CD4-positive, alpha-beta T cell (primary cell): ENCODE data around the gene FAM171A2. TPM values are rescaled to one million over a fixed set of nuclear protein-coding genes. Genes with fewer than 3 reads are reported as not detected.

ENCODE experiments used
- ATAC-seq: fragments of 200-7000 bp; cut with Tn5 transposase; one replicate; pipeline ENCODE4 v1.10.0; 2022; ENCODE audit warnings: mild to moderate bottlenecking; ENCODE audit not compliant: poor library complexity
- CTCF ChIA-PET: fragments of 350-600 bp; sonication (Branson Sonifier 250); formaldehyde crosslinking; loops from one replicate; lab custom pipeline; 2021; ENCODE audit warnings: antibody characterized with exemption, inconsistent platforms; lab: Charles Lee
- POLR2A ChIA-PET: fragments of 350-600 bp; sonication (Branson Sonifier 250); formaldehyde crosslinking; loops from one replicate; lab custom pipeline; 2021; ENCODE audit warnings: antibody characterized with exemption, inconsistent platforms; lab: Charles Lee
- DNase-seq, 14 experiments: peaks; one replicate each; pipeline ENCODE4 v3.0.0-alpha.2; 2013 to 2020; ENCODE audit warnings: mixed read lengths in 2 of 14
- H3K27ac ChIP-seq, 2 donors: one replicate each; pipeline versions ENCODE4 v1.5.1 to v1.7.0; 2013; ENCODE audit warnings: low read length in 2 of 2, low read depth in 1 of 2, mild to moderate bottlenecking in 1 of 2
- H3K27me3 ChIP-seq, 2 experiments: 1 replicate in 1 of 2; 2 replicates in 1 of 2; pipeline versions ENCODE4 v1.6.1 to v1.7.0; 2013; ENCODE audit warnings: low read length in 2 of 2, control low read depth in 1 of 2, mild to moderate bottlenecking in 1 of 2, moderate library complexity in 1 of 2; ENCODE audit not compliant: insufficient read depth in 2 of 2, control insufficient read depth in 1 of 2
- H3K36me3 ChIP-seq: one replicate; pipeline ENCODE4 v1.6.1; 2013; ENCODE audit warnings: low read length, control low read depth; ENCODE audit not compliant: insufficient read depth
- H3K4me1 ChIP-seq: one replicate; pipeline ENCODE4 v1.6.1; 2013; ENCODE audit warnings: low read length, control low read depth; ENCODE audit not compliant: insufficient read depth
- H3K4me3 ChIP-seq: one replicate; pipeline ENCODE4 v1.5.1; 2013; ENCODE audit warnings: mild to moderate bottlenecking, low read length, moderate library complexity
- H3K9me3 ChIP-seq, 2 experiments: 1 replicate in 1 of 2; 2 replicates in 1 of 2; pipeline versions ENCODE4 v1.6.1 to v1.7.0; 2013; ENCODE audit warnings: low read length in 2 of 2, mild to moderate bottlenecking in 2 of 2, control low read depth in 1 of 2, moderate library complexity in 1 of 2; ENCODE audit not compliant: control insufficient read depth in 1 of 2, insufficient read depth in 1 of 2
- H3K27ac Mint-ChIP-seq: one replicate; pipeline ENCODE4 v1.8.0; 2020; ENCODE audit warnings: mixed read lengths
- H3K27me3 Mint-ChIP-seq: one replicate; pipeline ENCODE4 v1.8.0; 2021; ENCODE audit warnings: mixed read lengths
- H3K36me3 Mint-ChIP-seq: one replicate; pipeline ENCODE4 v1.8.0; 2021; ENCODE audit warnings: low read depth, mixed read lengths
- H3K4me1 Mint-ChIP-seq: one replicate; pipeline ENCODE4 v1.8.0; 2021; ENCODE audit warnings: low read depth, mixed read lengths
- H3K4me3 Mint-ChIP-seq: one replicate; pipeline ENCODE4 v1.8.0; 2020; ENCODE audit warnings: mild to moderate bottlenecking, mixed read lengths
- H3K9me3 Mint-ChIP-seq: one replicate; pipeline ENCODE4 v1.8.0; 2020; ENCODE audit warnings: mixed read lengths
- CTCF ChIP-seq: fragments of 200-600 bp; IDR thresholded peaks from one replicate; pipeline ENCODE4 v1.8.0; 2022; ENCODE audit warnings: antibody characterized with exemption, mild to moderate bottlenecking
- intact Hi-C, 2 experiments: fragments of 100-400 bp; cut with DNase I in 1 of 2; cut with micrococcal nuclease in 1 of 2; formaldehyde crosslinking; loops; one replicate each; pipeline versions ENCODE4 v1.15.1 to v1.9.0; 2023 to 2025; cut with DNase I, micrococcal nuclease
- total RNA-seq, 174 experiments: library from RNA in 2 of 174; stranded (reverse) in 2 of 174; gene quantifications; one replicate each; pipeline ENCODE4 v1.2.3 and lab custom pipeline; 2021 to 2026

Gene FAM171A2
- total RNA-seq, 2 experiments from 2014 or later, result 0.08 to 0.19 TPM

DNA sequence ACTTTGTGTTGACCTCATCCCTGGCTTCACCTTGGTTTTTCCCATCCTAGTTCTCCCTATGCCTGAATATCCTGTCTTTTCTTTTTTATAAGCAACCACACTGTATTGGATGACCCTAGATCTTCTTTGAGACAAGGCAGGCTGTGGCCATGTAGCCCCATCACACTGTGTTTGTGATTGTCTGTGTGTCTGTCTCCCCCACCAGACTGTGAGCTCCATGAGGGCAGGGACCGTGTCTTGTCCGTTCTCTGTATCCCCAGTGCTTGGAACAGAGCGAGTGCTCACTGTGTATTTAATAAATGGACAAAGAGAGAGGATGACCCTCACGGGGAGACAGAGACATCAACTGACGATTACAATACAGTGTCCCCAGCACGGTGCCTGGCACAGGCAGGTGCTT lies 46.1 kb downstream of the FAM171A2 start:
- no peak overlapping the region for H3K27ac ChIP-seq
- POLR2A ChIA-PET, result interaction anchor here (1.8 to 3.8 kb wide), 4 partner anchors 9 to 108 kb away, joined by 4 to 29 read pairs (median 12); partner anchors contain the start of gene UBTF
- ATAC-seq, result no peak
- H3K36me3 Mint-ChIP-seq, result peaks cover 28% of the 10 kb centered on the region
- CTCF ChIA-PET, result no interaction called here
- no peak overlapping the region for H3K4me3 ChIP-seq
- peaks cover 21% of the 10 kb centered on the region for H3K4me1 ChIP-seq
- peaks cover 46% of the 10 kb centered on the region for H3K27me3 Mint-ChIP-seq
- peaks cover 31% of the 10 kb centered on the region for H3K36me3 ChIP-seq
- H3K9me3 ChIP-seq, result peaks cover 0 to 8% of the 10 kb centered on the region in 2 experiments
- TF ChIP-seq CTCF, result no peak
- no peak for DNase-seq
- no peaks in the 10 kb centered on the region for H3K9me3 Mint-ChIP-seq
- no peak overlapping the region for H3K27ac Mint-ChIP-seq
- peaks cover 27 to 28% of the 10 kb centered on the region in 2 experiments for H3K27me3 ChIP-seq
- H3K4me3 Mint-ChIP-seq, result peak overlapping the region; percentile 51
- H3K4me1 Mint-ChIP-seq, result peaks cover 21% of the 10 kb centered on the region
- intact Hi-C loops, result no loop called here

- peak overlapping the region; percentile 12 for H3K4me3 ChIP-seq
- TF ChIP-seq CTCF, result no peak
Measured at GRCh38 chr17:44315760-44316731, 47.6 kb downstream of the FAM171A2 start.

DNA sequence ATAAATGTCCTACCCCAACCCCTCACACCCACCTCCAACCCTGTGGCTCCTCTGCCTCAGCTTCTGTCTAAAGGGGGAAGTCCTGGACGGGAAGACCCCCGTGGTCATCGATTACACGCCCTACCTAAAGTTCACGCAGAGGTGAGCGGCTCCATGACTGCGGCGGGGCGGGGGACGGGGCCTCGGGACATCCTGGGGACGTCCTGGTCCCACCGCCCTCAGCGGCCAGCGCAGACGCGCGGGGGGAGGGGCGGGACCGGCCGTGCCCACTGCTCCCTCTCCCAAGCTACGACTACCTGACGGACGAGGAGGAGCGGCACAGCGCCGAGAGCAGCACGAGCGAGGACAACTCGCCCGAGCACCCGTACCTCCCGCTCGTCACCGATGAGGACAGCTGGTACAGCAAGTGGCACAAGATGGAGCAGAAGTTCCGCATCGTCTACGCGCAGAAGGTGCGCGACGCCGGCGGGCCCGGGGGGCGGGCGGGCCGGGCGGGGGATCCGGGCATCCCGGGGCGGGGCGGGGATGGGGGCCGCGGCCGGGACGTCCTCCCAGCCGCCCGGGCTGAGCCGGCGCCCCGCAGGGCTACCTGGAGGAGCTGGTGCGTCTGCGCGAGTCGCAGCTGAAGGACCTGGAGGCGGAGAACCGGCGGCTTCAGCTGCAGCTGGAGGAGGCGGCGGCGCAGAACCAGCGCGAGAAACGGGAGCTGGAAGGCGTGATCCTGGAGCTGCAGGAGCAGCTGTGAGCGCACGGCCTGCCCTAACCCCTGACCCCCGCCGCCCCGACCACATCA lies 48.6 kb downstream of the FAM171A2 start:
- Histone ChIP-seq H3K4me3 (peak overlapping the region; percentile 43), H3K4me1 (peaks cover 20% of the 10 kb centered on the region), H3K27me3 (peaks cover 28 to 30% of the 10 kb centered on the region in 2 experiments), H3K9me3 (peaks cover 0 to 8% of the 10 kb centered on the region in 2 experiments), H3K27ac (no peak overlapping the region), H3K36me3 (peaks cover 8% of the 10 kb centered on the region)
- no peak overlapping the region for H3K27ac Mint-ChIP-seq
- ChIA-PET POLR2A (interaction anchor here (0.9 to 3.8 kb wide), 4 partner anchors 12 to 129 kb away, joined by 3 to 29 read pairs (median 7); partner anchors contain the start of genes TMUB2 and UBTF), CTCF (interaction anchor here (0.9 kb wide), 1 partner anchor 105 kb away, joined by 4 read pairs; no protein-coding TSS in a partner anchor)
- H3K4me3 Mint-ChIP-seq, result no peak overlapping the region
- intact Hi-C loops, result no loop called here
- peaks cover 55% of the 10 kb centered on the region for H3K27me3 Mint-ChIP-seq
- peaks cover 12% of the 10 kb centered on the region for H3K36me3 Mint-ChIP-seq
- H3K4me1 Mint-ChIP-seq, result peaks cover 21% of the 10 kb centered on the region
- no peaks in the 10 kb centered on the region for H3K9me3 Mint-ChIP-seq
- no peak for TF ChIP-seq CTCF
- peak; percentile 70 for ATAC-seq
- peak in 5 of 14 experiments; percentile 28 to 62 (median 38) for DNase-seq

More at GRCh38 chr17:44315760-44316731, 47.6 kb downstream of the FAM171A2 start:
- no peak overlapping the region for H3K27ac Mint-ChIP-seq
- H3K27me3 ChIP-seq, result peaks cover 27 to 28% of the 10 kb centered on the region in 2 experiments
- peaks cover 14% of the 10 kb centered on the region for H3K36me3 Mint-ChIP-seq
- peaks cover 17% of the 10 kb centered on the region for H3K36me3 ChIP-seq
- peaks cover 51% of the 10 kb centered on the region for H3K27me3 Mint-ChIP-seq
- H3K4me1 Mint-ChIP-seq, result peaks cover 21% of the 10 kb centered on the region
- peak in 1 of 14 experiments; percentile 27 for DNase-seq
- ChIA-PET CTCF (interaction anchor here (1.0 kb wide), 1 partner anchor 16 kb away, joined by 3 read pairs; no protein-coding TSS in a partner anchor), POLR2A (interaction anchor here (0.9 to 3.8 kb wide), 8 partner anchors 11 to 130 kb away, joined by 3 to 29 read pairs (median 7); partner anchors contain the start of genes TMUB2 and UBTF)
- H3K9me3 Mint-ChIP-seq, result no peaks in the 10 kb centered on the region
- no peak for ATAC-seq
- peak overlapping the region; percentile 68 for H3K4me3 Mint-ChIP-seq
- intact Hi-C loops, result no loop called here
- H3K4me1 ChIP-seq, result peaks cover 20% of the 10 kb centered on the region
- H3K27ac ChIP-seq, result no peak overlapping the region
- peaks cover 0 to 8% of the 10 kb centered on the region in 2 experiments for H3K9me3 ChIP-seq
